Small intestine (tissue), 7 donors: ENCODE measurements around the gene NAT8L. TPM values are rescaled to one million over a fixed set of nuclear protein-coding genes. Genes with fewer than 3 reads are reported as not detected.

ENCODE experiments used
- DNase-seq, 2 donors: peaks; one replicate each; pipeline versions ENCODE4 v3.0.0 to v3.0.0-alpha.2; 2013
- FAIRE-seq: peaks from 2 replicates; lab custom pipeline; 2012; peaks lifted over from hg19 to GRCh38; lab: Jason Lieb, UNC
- H3K27ac ChIP-seq, 3 donors: one replicate each; pipeline ENCODE4 v1.5.1; 2013; ENCODE audit warnings: low read length in 2 of 3, mild to moderate bottlenecking in 2 of 3, control low read depth in 1 of 3, inconsistent platforms in 1 of 3, low read depth in 1 of 3, moderate library complexity in 1 of 3
- H3K27me3 ChIP-seq, 3 donors: one replicate each; pipeline ENCODE4 v1.6.1; 2013; ENCODE audit warnings: low read length in 3 of 3, inconsistent platforms in 1 of 3; ENCODE audit not compliant: control insufficient read depth in 3 of 3, insufficient read depth in 3 of 3
- H3K36me3 ChIP-seq, 3 donors: one replicate each; pipeline ENCODE4 v1.6.1; 2013; ENCODE audit warnings: low read length in 3 of 3, inconsistent platforms in 1 of 3, low read depth in 1 of 3, mild to moderate bottlenecking in 1 of 3, moderate library complexity in 1 of 3; ENCODE audit not compliant: control insufficient read depth in 3 of 3, insufficient read depth in 2 of 3
- H3K4me1 ChIP-seq, 3 donors: one replicate each; pipeline ENCODE4 v1.6.1; 2013; ENCODE audit warnings: low read length in 2 of 3, inconsistent platforms in 1 of 3, low read depth in 1 of 3, mild to moderate bottlenecking in 1 of 3, moderate library complexity in 1 of 3; ENCODE audit not compliant: control insufficient read depth in 3 of 3, insufficient read depth in 2 of 3
- H3K4me3 ChIP-seq, 3 donors: one replicate each; pipeline ENCODE4 v1.5.1; 2013; ENCODE audit warnings: low read length in 3 of 3, control low read depth in 1 of 3, inconsistent platforms in 1 of 3, low read depth in 1 of 3, mild to moderate bottlenecking in 1 of 3, moderate library complexity in 1 of 3
- H3K9me3 ChIP-seq, 2 donors: one replicate each; pipeline ENCODE4 v1.6.1; 2013; ENCODE audit warnings: low read depth in 1 of 2, low read length in 1 of 2; ENCODE audit not compliant: control insufficient read depth in 2 of 2, insufficient read depth in 1 of 2
- WGBS, 3 donors: extraction: QIAGEN DNeasy Blood & Tissue Kit; methylation state at CpG; one replicate each; pipeline ENCODE4 v1.1.7; 2013; 5-methylcytosine and 5-hydroxymethylcytosine counted together
- polyA plus RNA-seq, 4 donors: library from polyadenylated mRNA; stranded (reverse) in 3 of 4; unstranded in 1 of 4; fragments of 200-250 nt in 3 of 4; fragments of 120-200 nt in 1 of 4; gene quantifications; one replicate each; pipeline versions ENCODE4 v1.2.1 to v1.2.3, GENCODE V29; 2013
- donor health status: healthy with polysubstance abuse.
- donor health status: control.
- donor health status: control.
- donor health status: Bipolar disorder and iron deficiency.
- donor health status: healthy.

Gene NAT8L
- polyA plus RNA-seq, 4 donors, result under 0.01 to 1.8 (median 0.31) TPM; not detected in 1

DNA sequence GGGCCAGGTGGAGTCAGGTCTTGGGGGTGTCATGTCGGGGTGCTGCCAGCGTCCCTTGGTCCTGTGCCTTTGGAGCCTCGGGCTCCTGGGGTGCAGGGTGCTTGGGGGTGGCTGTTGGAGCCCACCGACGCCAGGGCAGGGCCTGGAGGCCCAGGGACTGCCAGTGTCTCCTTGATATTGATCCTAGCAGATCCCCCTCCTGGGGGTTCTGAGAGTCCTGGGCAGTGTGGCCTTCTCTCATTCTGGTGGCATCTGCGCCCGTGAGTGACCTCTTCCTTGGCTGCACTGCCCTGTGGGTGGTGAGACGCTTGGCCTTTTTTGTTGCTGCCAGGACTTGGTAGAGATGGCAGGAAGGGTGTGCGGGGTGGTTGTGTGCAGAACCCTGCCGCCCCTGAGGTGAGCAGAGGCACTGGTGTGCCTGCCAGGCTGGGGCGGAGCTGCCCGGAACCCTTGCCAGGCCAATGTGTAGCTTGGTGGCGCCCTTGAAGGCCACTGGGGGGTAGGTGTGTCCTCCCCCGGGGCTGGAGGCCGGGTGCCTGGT is 7.0 kb downstream of the NAT8L start:
- DNase-seq, result no peak
- no peaks in the 10 kb centered on the region for H3K36me3 ChIP-seq
- WGBS, 3 donors, result 59 to 88% (median 68%) methylated on average over 13 to 15 of the region's 15 CpGs
- no peak overlapping the region for H3K4me3 ChIP-seq
- peaks cover 0 to 9% (median 6%) of the 10 kb centered on the region in 3 donors for H3K27me3 ChIP-seq
- no peaks in the 10 kb centered on the region for H3K9me3 ChIP-seq
- H3K4me1 ChIP-seq, result no peaks in the 10 kb centered on the region
- no peak overlapping the region for H3K27ac ChIP-seq
- no peak for FAIRE-seq

DNA sequence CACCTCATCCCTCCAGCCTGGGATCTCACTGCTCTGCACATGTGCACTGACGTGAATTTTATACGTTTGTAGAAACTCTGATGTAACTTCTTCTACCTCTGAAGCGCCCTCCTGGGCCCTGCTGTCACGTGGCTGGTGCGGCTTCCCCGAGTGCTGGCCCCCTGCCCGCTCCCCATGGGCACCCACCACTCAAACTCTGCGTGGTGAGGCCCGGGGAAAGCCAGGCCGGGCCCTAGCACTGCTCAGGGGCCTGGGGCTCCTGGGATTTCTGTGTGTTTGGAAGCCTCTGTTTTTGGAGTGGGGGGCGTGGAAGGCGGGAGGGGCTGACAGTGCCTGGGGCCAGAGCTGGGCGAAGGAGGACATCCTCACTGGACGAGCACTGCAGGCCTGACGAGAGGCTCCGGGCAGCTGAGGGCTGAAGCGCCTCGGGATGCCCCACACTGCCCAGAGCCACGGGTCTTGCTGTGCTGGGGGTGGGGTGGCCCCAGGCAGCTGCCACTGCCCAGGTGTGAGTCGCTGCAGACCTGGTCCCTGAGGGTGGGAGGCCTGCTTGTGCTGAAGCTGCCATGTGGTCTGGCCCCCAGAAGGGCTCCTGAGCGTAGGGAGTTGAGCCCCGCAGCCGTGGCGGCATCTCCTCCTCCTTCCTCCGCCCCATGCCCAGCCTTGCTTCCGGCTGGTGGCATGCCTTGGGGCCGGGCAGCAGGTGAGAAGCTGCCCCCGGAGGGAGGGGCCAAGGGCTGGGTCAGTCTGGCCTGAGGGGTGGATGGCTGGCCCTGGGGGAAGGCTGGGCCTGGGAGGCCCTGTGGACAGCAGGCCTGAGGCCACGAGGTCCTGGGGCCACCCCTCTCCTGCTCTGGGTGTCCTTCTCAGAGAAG is 7.7 kb downstream of the NAT8L start:
- Histone ChIP-seq H3K36me3 (no peaks in the 10 kb centered on the region), H3K4me3 (no peak overlapping the region), H3K27ac (no peak overlapping the region), H3K27me3 (peaks cover 0 to 5% (median 0%) of the 10 kb centered on the region in 3 donors), H3K9me3 (no peaks in the 10 kb centered on the region), H3K4me1 (no peaks in the 10 kb centered on the region)
- DNase-seq (no peak), FAIRE-seq (no peak)
- 73 to 84% (median 73%) methylated on average over 24 to 29 of the region's 29 CpGs for WGBS, 3 donors

DNA sequence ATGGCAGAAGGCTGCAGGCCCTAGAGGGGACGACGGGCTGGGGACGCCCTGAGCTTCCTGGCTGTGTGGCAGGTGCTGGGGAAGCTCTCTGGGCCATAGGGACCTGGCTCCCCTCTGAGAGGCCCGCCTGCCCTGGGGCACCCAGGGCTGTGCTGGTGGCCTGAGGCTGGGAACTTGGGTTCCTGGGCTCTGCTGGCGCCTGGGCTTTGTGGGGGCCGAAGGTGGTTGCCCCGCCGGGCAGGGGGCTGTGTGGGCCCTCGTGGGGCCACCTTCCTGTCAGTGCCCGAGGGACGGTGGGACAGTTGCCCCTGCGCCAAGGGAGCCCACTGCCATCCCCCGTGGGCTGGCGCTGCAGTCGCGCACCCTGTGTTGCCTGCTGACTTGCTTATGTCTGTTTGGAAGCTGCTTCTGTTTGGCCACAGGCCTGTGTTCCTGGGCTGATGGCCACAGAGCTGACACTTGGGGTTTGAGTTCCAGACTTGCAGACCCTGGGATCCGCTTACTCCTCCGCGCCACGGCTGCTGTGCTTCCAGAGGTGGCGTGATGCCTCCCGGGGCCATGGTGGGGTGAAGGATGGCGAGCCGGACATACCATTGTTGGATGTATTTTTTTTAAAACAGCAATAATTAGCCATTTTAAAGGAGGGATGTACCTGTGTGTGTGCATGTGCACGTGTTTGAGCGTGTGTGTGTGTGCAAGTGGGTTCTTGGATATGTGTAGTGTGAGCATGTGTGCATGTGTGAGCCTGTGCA is 8.5 kb downstream of the NAT8L start:
- no peak for FAIRE-seq
- H3K36me3 ChIP-seq, result no peaks in the 10 kb centered on the region
- no peak overlapping the region for H3K4me3 ChIP-seq
- H3K27me3 ChIP-seq, result peaks cover 0 to 3% (median 0%) of the 10 kb centered on the region in 3 donors
- no peak for DNase-seq
- H3K4me1 ChIP-seq, result no peaks in the 10 kb centered on the region
- 79 to 87% (median 83%) methylated on average over 21 to 26 of the region's 26 CpGs for WGBS, 3 donors
- no peaks in the 10 kb centered on the region for H3K9me3 ChIP-seq
- H3K27ac ChIP-seq, result no peak overlapping the region

DNA sequence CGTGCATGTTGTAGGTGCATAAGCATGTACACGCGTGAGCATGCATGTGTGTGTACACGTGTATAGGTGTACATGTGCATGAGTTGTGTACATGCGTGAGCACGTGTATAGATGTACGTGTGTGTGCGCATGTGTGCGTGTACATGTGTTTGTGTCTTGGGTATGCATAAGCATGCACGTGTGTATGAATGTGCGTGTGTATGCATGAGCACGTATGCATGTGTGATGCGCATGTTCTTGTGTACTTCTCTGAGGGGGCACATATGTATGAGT is 9.0 kb downstream of the NAT8L start:
- 93 to 97% (median 96%) methylated on average over 13 of the region's 13 CpGs for WGBS, 3 donors
- Histone ChIP-seq H3K27ac (no peak overlapping the region), H3K36me3 (no peaks in the 10 kb centered on the region), H3K27me3 (peaks cover 0 to 3% (median 0%) of the 10 kb centered on the region in 3 donors), H3K9me3 (no peaks in the 10 kb centered on the region), H3K4me3 (no peak overlapping the region), H3K4me1 (no peaks in the 10 kb centered on the region)
- DNase-seq (no peak), FAIRE-seq (no peak)

DNA sequence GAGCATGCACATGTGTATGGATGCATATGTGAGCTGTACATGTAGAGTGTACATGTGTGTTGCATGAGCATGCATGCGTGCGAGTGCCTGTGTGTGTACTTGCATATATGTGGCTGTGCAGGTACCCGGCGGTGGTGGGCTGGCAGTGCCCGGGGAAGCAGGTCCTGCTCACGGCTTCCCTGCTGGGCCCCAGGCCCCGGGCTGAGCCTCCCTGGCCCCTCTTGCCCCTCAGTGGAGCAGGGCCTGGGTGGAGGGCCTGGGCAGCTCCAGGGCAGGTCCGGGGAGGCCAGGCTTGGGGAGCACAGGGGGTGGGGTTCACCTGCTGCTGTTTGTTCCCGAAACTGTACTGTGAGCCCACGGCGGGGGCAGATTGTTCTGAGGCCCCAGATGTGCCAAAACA is 9.4 kb downstream of the NAT8L start:
- no peak for FAIRE-seq
- Histone ChIP-seq H3K27me3 (peaks cover 0 to 3% (median 0%) of the 10 kb centered on the region in 3 donors), H3K36me3 (no peaks in the 10 kb centered on the region), H3K4me3 (no peak overlapping the region), H3K4me1 (no peaks in the 10 kb centered on the region), H3K9me3 (no peaks in the 10 kb centered on the region), H3K27ac (no peak overlapping the region)
- WGBS, 3 donors, result 83 to 90% (median 87%) methylated on average over 9 to 11 of the region's 11 CpGs
- no peak for DNase-seq

DNA sequence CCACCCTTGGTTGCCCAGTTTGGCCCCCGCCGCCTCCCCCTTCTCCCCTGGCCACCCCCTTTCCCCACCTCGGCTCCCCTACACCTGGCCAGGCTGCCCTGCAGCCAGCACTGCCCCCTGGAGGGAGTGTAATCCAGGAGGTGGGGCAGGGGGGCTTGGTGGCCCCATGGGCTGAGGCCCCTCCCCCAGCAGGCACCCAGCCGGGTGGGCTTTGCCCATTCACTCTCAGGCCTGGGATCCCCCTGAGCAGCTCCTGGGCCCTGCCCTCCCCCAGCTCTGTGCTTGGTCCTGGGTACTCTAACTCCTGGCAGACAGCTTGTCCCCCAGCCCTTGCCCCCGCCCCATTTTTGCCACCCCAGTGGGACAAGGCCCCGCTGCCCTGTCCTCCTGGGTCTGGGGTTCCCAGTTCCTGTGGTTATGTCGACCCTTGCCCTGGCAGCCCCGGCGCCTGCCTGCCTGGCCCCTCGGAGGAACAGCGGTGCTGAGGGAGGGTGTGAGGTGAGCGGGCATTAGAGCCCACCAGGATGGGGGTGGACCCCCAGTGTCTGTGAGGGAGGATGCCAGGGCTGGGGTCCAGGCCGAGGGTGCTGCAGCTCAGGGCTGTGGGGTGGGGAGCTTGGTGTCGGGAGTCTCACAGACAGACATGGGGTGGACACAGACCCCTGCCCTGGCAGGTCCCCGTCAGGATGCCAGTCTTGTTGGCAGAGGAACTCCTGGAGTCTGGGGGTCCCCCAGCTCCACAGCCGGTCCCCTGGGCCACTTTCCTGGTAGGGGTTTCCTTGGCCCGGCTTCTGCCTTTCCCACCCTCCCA is 10.2 kb downstream of the NAT8L start:
- no peak for DNase-seq
- 69 to 77% (median 75%) methylated on average over 15 to 17 of the region's 17 CpGs for WGBS, 3 donors
- no peaks in the 10 kb centered on the region for H3K9me3 ChIP-seq

DNA sequence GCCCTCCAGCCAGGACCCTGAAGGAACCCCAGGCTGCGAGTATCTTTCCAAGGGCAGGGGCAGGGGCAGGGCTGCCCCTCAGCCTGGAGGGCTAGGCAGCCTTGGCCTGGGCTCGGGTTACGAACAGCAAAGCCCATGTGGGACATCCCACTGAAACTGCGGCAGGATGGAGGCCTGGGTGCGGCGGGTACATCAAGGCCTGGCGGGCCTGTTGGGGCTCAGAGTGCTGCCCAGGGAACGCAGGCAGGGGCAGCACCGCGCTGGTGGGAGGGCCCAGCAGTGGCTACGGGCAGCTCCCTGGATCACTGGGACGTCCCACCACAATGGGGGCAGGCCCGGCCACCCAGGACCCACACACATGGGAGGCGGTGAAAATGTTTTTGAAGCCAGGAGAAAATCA is 10.9 kb downstream of the NAT8L start:
- Histone ChIP-seq H3K27ac (no peak overlapping the region), H3K4me3 (no peak overlapping the region), H3K4me1 (no peaks in the 10 kb centered on the region), H3K9me3 (no peaks in the 10 kb centered on the region), H3K27me3 (peaks cover 0 to 3% (median 0%) of the 10 kb centered on the region in 3 donors), H3K36me3 (no peaks in the 10 kb centered on the region)
- DNase-seq, result no peak
- no peak for FAIRE-seq
- 69 to 78% (median 76%) methylated on average over 12 to 14 of the region's 14 CpGs for WGBS, 3 donors

More for the DNA sequence above, 10.2 kb downstream of the NAT8L start:
- no peak for FAIRE-seq
- Histone ChIP-seq H3K36me3 (no peaks in the 10 kb centered on the region), H3K4me3 (no peak overlapping the region), H3K4me1 (no peaks in the 10 kb centered on the region), H3K27ac (no peak overlapping the region), H3K27me3 (peaks cover 0 to 3% (median 0%) of the 10 kb centered on the region in 3 donors)
